Measurements from ENCODE around the gene LCP1. TPM values are rescaled to one million over a fixed set of nuclear protein-coding genes. Genes with fewer than 3 reads are reported as not detected.

The LCP1 gene
- total RNA-seq, 1 donor from 2014 or later = 8.4 TPM

GRCh38 chr13:46097663-46098062 lies 84.3 kb downstream of the LCP1 start:
- H3K36me3 Mint-ChIP-seq (ENCODE audit: low read depth, unreplicated experiment) = no peaks in the 10 kb centered on the region
- no peak overlapping the region for H3K4me3 ChIP-seq (ENCODE audit: insufficient read depth, low read depth, low read length)
- no peaks in the 10 kb centered on the region for H3K79me2 ChIP-seq (ENCODE audit: insufficient read depth, low read length)
- no peaks in the 10 kb centered on the region for H4K20me1 ChIP-seq (ENCODE audit: insufficient read depth, low read length)
- H3K36me3 ChIP-seq (ENCODE audit: insufficient read depth, low read length) = no peaks in the 10 kb centered on the region
- H3K4me3 Mint-ChIP-seq (ENCODE audit: unreplicated experiment) = no peak overlapping the region
- no peak overlapping the region for H3K27ac Mint-ChIP-seq (ENCODE audit: unreplicated experiment)
- no peak overlapping the region for H3K4me2 ChIP-seq (ENCODE audit: low read length)
- no peak overlapping the region for H3K27ac ChIP-seq (ENCODE audit: low read depth, low read length)
- no peak for TF ChIP-seq EZH2 (IDR thresholded peaks at IDR 0.05; ENCODE audit: insufficient read depth, low read length)
- TF ChIP-seq, protein P1, sequence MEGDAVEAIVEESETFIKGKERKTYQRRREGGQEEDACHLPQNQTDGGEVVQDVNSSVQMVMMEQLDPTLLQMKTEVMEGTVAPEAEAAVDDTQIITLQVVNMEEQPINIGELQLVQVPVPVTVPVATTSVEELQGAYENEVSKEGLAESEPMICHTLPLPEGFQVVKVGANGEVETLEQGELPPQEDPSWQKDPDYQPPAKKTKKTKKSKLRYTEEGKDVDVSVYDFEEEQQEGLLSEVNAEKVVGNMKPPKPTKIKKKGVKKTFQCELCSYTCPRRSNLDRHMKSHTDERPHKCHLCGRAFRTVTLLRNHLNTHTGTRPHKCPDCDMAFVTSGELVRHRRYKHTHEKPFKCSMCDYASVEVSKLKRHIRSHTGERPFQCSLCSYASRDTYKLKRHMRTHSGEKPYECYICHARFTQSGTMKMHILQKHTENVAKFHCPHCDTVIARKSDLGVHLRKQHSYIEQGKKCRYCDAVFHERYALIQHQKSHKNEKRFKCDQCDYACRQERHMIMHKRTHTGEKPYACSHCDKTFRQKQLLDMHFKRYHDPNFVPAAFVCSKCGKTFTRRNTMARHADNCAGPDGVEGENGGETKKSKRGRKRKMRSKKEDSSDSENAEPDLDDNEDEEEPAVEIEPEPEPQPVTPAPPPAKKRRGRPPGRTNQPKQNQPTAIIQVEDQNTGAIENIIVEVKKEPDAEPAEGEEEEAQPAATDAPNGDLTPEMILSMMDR (IDR thresholded peaks at IDR 0.05; ENCODE audit: insufficient read depth, low read depth, low read length) = no peak
- H3K27me3 ChIP-seq (ENCODE audit: insufficient read depth, low read length) = peaks cover under 1% of the 10 kb centered on the region
- H2AFZ ChIP-seq (ENCODE audit: low read depth, low read length) = no peak overlapping the region
- no peak for FAIRE-seq
- H3K9me3 ChIP-seq (ENCODE audit: insufficient read depth, low read depth, low read length) = no peaks in the 10 kb centered on the region
- H3K4me1 ChIP-seq (ENCODE audit: insufficient read depth, low read length) = no peaks in the 10 kb centered on the region
- peaks cover 12% of the 10 kb centered on the region for H3K4me1 Mint-ChIP-seq (ENCODE audit: low read depth, unreplicated experiment)
- no peak overlapping the region for H3K9ac ChIP-seq (ENCODE audit: low read length)
- no peak for DNase-seq (ENCODE audit: low read depth)
- H3K27me3 Mint-ChIP-seq (ENCODE audit: low read depth, unreplicated experiment) = no peaks in the 10 kb centered on the region
- H3K9me3 Mint-ChIP-seq (ENCODE audit: unreplicated experiment) = no peaks in the 10 kb centered on the region

DNA sequence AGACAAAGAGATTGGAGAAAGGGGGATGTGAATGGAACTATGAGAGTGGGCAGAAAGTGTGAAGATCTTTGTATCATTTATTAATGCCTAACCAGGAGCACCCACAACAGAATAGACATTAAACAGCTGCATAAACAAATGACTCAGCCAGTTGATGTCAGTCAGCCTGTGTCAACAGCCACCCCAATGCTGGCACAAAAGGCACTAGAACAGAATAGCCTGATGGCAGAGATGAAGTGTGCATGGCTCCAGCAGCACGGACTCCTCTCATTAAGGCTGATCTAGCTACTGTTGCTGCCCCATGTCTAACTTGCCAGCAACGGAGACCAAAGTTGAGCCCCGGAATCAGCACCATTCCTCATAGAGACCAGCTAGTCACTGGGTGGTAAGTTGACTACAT lies 85.0 kb downstream of the LCP1 start:
- Histone ChIP-seq H3K9ac (ENCODE audit: low read length) (no peak overlapping the region), H3K79me2 (ENCODE audit: insufficient read depth, low read length) (no peaks in the 10 kb centered on the region), H3K27ac (ENCODE audit: low read depth, low read length) (no peak overlapping the region), H3K36me3 (ENCODE audit: insufficient read depth, low read length) (no peaks in the 10 kb centered on the region), H3K4me1 (ENCODE audit: insufficient read depth, low read length) (no peaks in the 10 kb centered on the region), H3K27me3 (ENCODE audit: insufficient read depth, low read length) (peaks cover 4% of the 10 kb centered on the region), H3K4me2 (ENCODE audit: low read length) (no peak overlapping the region), H3K4me3 (ENCODE audit: insufficient read depth, low read depth, low read length) (no peak overlapping the region), H4K20me1 (ENCODE audit: insufficient read depth, low read length) (no peaks in the 10 kb centered on the region), H3K9me3 (ENCODE audit: insufficient read depth, low read depth, low read length) (no peaks in the 10 kb centered on the region), H2AFZ (ENCODE audit: low read depth, low read length) (no peak overlapping the region)
- Mint-ChIP-seq H3K27me3 (ENCODE audit: low read depth, unreplicated experiment) (no peaks in the 10 kb centered on the region), H3K9me3 (ENCODE audit: unreplicated experiment) (no peaks in the 10 kb centered on the region), H3K27ac (ENCODE audit: unreplicated experiment) (no peak overlapping the region), H3K4me3 (ENCODE audit: unreplicated experiment) (no peak overlapping the region), H3K36me3 (ENCODE audit: low read depth, unreplicated experiment) (no peaks in the 10 kb centered on the region), H3K4me1 (ENCODE audit: low read depth, unreplicated experiment) (peaks cover 9% of the 10 kb centered on the region)
- DNase-seq (ENCODE audit: low read depth) (no peak), FAIRE-seq (no peak)
- no peak for TF ChIP-seq EZH2 (IDR thresholded peaks at IDR 0.05; ENCODE audit: insufficient read depth, low read length)
- TF ChIP-seq, protein P1 (IDR thresholded peaks at IDR 0.05; ENCODE audit: insufficient read depth, low read depth, low read length) = no peak

GRCh38 chr13:46094478-46094877 lies 87.5 kb downstream of the LCP1 start:
- Histone ChIP-seq H3K9me3 (ENCODE audit: insufficient read depth, low read depth, low read length) (no peaks in the 10 kb centered on the region), H3K9ac (ENCODE audit: low read length) (no peak overlapping the region), H3K4me2 (ENCODE audit: low read length) (no peak overlapping the region), H3K27ac (ENCODE audit: low read depth, low read length) (no peak overlapping the region), H3K36me3 (ENCODE audit: insufficient read depth, low read length) (no peaks in the 10 kb centered on the region), H3K79me2 (ENCODE audit: insufficient read depth, low read length) (no peaks in the 10 kb centered on the region), H2AFZ (ENCODE audit: low read depth, low read length) (no peak overlapping the region), H4K20me1 (ENCODE audit: insufficient read depth, low read length) (no peaks in the 10 kb centered on the region), H3K4me3 (ENCODE audit: insufficient read depth, low read depth, low read length) (no peak overlapping the region), H3K27me3 (ENCODE audit: insufficient read depth, low read length) (peaks cover 4% of the 10 kb centered on the region), H3K4me1 (ENCODE audit: insufficient read depth, low read length) (no peaks in the 10 kb centered on the region)
- Mint-ChIP-seq H3K27ac (ENCODE audit: unreplicated experiment) (no peak overlapping the region), H3K9me3 (ENCODE audit: unreplicated experiment) (no peaks in the 10 kb centered on the region), H3K4me3 (ENCODE audit: unreplicated experiment) (no peak overlapping the region), H3K4me1 (ENCODE audit: low read depth, unreplicated experiment) (no peaks in the 10 kb centered on the region), H3K36me3 (ENCODE audit: low read depth, unreplicated experiment) (no peaks in the 10 kb centered on the region), H3K27me3 (ENCODE audit: low read depth, unreplicated experiment) (no peaks in the 10 kb centered on the region)
- no peak for DNase-seq (ENCODE audit: low read depth)
- FAIRE-seq = no peak
- no peak for TF ChIP-seq EZH2 (IDR thresholded peaks at IDR 0.05; ENCODE audit: insufficient read depth, low read length)
- TF ChIP-seq, protein P1 (IDR thresholded peaks at IDR 0.05; ENCODE audit: insufficient read depth, low read depth, low read length) = no peak
